SK-N-MC (cell line): ENCODE results near the gene ADGRG2.

Experiments
- DNase-seq: peaks from one replicate; pipeline ENCODE4 v3.0.0-alpha.2; 2011; ENCODE audit warnings: low read depth, low spot score
- H3K27ac ChIP-seq: fragments of 200-600 bp; sonication (generic); 2 replicates; pipeline ENCODE4 v1.5.1; 2016; ENCODE audit warnings: mixed run types
- H3K36me3 ChIP-seq: fragments of 200-600 bp; sonication (generic); 2 replicates; pipeline ENCODE4 v1.6.1; 2017; ENCODE audit warnings: antibody characterized with exemption, low read length, mixed read lengths; ENCODE audit not compliant: insufficient read depth
- H3K4me3 ChIP-seq: fragments of 200-600 bp; sonication (generic); 2 replicates; pipeline ENCODE4 v1.5.1; 2016
- H3K9ac ChIP-seq: fragments of 200-600 bp; sonication (generic); 2 replicates; pipeline ENCODE4 v1.8.0; 2017; ENCODE audit warnings: mixed run types, mixed read lengths; ENCODE audit not compliant: insufficient read length
- H3K9me3 ChIP-seq: fragments of 200-600 bp; sonication (generic); 2 replicates; pipeline ENCODE4 v1.6.1; 2017; ENCODE audit warnings: low read depth, mild to moderate bottlenecking, antibody characterized with exemption, low read length, moderate library complexity, mixed read lengths
- EZH2 ChIP-seq: fragments of 200-600 bp; sonication (generic); IDR thresholded peaks from one replicate; pipeline ENCODE4 v1.6.1; 2017; ENCODE audit warnings: antibody characterized with exemption
- FOXP2 ChIP-seq: optimal IDR thresholded peaks from 2 replicates; pipeline ENCODE3; 2011; ENCODE audit warnings: mild to moderate bottlenecking, moderate library complexity; ENCODE audit not compliant: insufficient read depth; ENCODE audit errors: extremely low read length, control extremely low read depth
- POLR2AphosphoS5 ChIP-seq: IDR thresholded peaks from 2 replicates; pipeline ENCODE4 v1.6.1; 2012; ENCODE audit warnings: mild to moderate bottlenecking, low read depth, low read length, borderline replicate concordance

The ADGRG2 gene, protein sequence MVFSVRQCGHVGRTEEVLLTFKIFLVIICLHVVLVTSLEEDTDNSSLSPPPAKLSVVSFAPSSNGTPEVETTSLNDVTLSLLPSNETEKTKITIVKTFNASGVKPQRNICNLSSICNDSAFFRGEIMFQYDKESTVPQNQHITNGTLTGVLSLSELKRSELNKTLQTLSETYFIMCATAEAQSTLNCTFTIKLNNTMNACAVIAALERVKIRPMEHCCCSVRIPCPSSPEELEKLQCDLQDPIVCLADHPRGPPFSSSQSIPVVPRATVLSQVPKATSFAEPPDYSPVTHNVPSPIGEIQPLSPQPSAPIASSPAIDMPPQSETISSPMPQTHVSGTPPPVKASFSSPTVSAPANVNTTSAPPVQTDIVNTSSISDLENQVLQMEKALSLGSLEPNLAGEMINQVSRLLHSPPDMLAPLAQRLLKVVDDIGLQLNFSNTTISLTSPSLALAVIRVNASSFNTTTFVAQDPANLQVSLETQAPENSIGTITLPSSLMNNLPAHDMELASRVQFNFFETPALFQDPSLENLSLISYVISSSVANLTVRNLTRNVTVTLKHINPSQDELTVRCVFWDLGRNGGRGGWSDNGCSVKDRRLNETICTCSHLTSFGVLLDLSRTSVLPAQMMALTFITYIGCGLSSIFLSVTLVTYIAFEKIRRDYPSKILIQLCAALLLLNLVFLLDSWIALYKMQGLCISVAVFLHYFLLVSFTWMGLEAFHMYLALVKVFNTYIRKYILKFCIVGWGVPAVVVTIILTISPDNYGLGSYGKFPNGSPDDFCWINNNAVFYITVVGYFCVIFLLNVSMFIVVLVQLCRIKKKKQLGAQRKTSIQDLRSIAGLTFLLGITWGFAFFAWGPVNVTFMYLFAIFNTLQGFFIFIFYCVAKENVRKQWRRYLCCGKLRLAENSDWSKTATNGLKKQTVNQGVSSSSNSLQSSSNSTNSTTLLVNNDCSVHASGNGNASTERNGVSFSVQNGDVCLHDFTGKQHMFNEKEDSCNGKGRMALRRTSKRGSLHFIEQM

DNA sequence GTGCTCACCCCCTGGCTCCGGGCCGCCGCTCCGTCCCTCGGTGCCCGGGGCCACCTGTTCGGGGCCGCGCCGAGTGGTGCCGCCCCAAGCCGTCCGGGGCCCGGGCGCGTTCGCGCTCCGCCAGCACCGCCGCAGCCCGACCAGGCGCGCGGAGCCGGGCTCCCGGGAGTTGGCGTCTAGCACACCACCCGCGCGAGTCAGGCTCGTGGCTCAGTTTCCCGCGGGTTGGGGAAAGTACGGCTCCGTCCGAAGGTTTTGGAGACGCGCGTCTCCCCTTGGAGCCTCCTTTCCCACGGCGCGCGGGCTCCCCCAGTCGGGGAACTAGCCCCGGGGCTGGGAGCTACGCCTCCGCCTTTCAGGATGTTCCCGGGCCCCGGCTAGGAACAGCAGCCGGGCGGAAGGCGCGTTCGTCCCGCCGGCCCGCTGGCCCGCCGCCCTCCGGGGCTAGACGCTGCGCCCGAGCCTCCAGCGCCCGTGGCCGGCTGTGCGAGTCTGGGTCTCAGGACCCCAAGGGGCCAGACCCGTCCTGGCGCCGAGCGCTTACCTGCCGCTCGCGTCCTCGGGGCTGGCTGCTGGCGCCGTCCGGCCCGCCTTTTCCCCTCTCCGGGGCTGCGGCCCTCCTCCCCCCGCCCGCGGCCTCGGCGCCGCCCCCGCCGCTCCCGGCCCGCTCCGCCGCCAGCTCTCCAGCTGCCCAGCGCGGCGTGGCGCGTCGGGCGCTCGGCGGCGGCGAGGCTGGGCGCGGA, at the start of gene ADGRG2:
Gene ADGRG2, minus strand, starts transcription at position 571 of the 743 bp plus-strand sequence. CDS start 53,634 bp downstream, outside the sequence.
- no peaks in the 10 kb centered on the region for H3K36me3 ChIP-seq
- no peak within 1 kb of the TSS for H3K27ac ChIP-seq
- H3K4me3 ChIP-seq: peak within 1 kb of the TSS; percentile 76
- peak within 1 kb of the TSS; percentile 15 for H3K9ac ChIP-seq
- no peak for TF ChIP-seq EZH2
- TF ChIP-seq POLR2AphosphoS5: no peak
- TF ChIP-seq FOXP2: no peak
- H3K9me3 ChIP-seq: no peaks in the 10 kb centered on the region
- no peak for DNase-seq

DNA sequence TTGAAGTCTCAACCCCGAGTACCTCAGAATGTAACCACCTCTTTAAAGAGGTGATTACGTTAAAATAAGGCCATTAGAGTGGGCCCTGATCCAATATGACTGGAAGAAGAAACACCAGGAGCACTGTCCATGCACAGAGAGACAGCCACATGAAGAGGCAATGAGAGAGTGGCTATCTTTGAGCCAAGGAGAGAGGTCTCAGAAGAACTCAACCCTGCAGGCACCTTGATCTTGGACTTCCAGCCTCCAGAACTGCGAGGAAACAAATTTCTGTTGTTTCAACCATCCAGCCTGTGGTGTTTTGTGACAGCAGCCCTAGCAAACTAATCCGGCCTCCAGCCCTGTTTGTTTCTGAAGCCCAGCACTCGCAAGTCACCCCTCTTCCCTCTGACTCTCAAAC, 46.3 kb upstream of the ADGRG2 start:
- Histone ChIP-seq H3K4me3 (no peak overlapping the region), H3K9me3 (no peaks in the 10 kb centered on the region), H3K9ac (no peak overlapping the region), H3K27ac (no peak overlapping the region), H3K36me3 (no peaks in the 10 kb centered on the region)
- no peak for DNase-seq
- no peak for TF ChIP-seq EZH2
- TF ChIP-seq POLR2AphosphoS5: no peak
- TF ChIP-seq FOXP2: no peak

DNA sequence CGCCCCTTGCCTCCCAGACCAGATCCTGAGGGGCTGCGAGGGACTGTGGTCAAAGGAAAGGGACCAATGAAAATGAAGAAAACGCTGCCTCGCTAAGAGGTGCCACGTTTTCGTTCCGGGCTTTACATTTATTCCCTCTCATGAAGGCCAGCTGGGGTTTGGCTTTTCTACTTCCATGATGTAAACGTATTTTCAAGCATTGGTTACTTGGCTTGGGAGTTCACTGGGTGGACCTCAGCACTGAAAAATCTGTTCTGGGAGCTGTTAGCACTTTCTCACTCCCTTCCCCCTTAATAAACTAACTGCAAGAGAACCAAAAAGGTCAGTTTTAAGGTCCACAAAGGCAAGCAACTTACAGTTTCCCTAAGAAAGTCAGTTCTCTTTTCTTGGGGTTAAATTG, 40.6 kb upstream of the ADGRG2 start:
- TF ChIP-seq FOXP2 (no peak), POLR2AphosphoS5 (no peak), EZH2 (no peak)
- H3K36me3 ChIP-seq: no peaks in the 10 kb centered on the region
- DNase-seq: no peak
- no peaks in the 10 kb centered on the region for H3K9me3 ChIP-seq
- no peak overlapping the region for H3K9ac ChIP-seq
- H3K4me3 ChIP-seq: no peak overlapping the region
- H3K27ac ChIP-seq: no peak overlapping the region

DNA sequence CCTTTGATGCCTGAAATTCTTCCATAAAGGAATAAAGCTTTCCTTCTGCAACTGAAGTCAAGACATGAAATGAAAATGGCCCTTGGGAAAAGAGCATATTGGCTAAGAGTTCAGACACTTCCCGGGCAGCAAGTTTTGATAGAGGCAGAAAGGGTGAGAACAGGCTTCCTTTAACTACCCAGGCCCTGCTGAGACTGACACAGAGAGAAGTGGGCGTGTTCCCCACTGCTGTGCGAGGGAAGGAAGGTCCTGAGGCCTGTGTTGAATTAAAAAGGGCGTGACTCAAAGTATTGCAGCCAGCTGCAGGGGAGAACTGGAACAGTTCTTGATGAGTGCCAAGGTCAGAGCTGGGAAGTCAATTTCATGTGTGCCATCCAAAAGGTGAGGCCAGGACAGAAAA, 33.9 kb upstream of the ADGRG2 start:
- Histone ChIP-seq H3K9ac (no peak overlapping the region), H3K27ac (no peak overlapping the region), H3K4me3 (no peak overlapping the region), H3K9me3 (no peaks in the 10 kb centered on the region), H3K36me3 (no peaks in the 10 kb centered on the region)
- no peak for DNase-seq
- TF ChIP-seq EZH2 (no peak), POLR2AphosphoS5 (no peak), FOXP2 (no peak)

DNA sequence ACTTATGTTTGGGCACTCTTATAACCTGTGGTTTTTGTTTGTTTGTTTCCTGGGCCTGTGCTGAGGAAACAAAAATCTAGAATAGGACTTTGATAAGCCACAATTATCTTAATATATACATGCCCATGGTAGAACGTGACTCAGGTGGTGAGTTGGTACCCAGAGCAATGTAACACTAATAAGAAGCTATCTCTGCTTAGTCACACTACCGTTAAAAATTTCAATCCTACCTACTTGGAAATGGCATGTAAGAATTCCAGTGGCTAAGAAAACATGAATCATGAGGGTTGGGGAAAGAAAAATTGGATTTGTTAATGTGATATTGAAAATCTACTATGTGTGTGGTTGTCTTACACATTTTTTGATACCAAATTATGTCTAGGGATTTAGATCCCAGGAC, 30.5 kb upstream of the ADGRG2 start:
- H3K4me3 ChIP-seq: no peak overlapping the region
- no peaks in the 10 kb centered on the region for H3K9me3 ChIP-seq
- TF ChIP-seq POLR2AphosphoS5 (no peak), EZH2 (no peak), FOXP2 (no peak)
- no peaks in the 10 kb centered on the region for H3K36me3 ChIP-seq
- no peak for DNase-seq
- no peak overlapping the region for H3K9ac ChIP-seq
- H3K27ac ChIP-seq: no peak overlapping the region

DNA sequence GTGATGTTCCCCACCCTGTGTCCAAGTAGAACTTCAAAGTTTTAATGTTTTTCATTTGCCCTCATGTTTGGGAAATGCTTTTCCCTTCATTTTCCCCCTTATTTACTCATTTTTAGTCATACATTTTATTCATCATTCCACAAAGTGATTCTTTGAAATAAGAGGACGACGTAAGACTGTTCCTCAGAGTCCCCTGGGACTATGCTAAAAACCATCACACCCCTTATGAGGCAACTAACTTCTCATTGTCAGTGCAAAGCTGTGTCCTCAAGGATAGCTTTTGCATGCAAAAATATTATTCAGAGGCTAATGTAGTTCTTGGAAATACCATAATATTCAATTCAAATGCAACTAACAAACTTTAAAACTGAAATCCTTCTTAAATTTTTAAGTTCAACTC, 14.8 kb upstream of the ADGRG2 start:
- DNase-seq: no peak
- Histone ChIP-seq H3K27ac (no peak overlapping the region), H3K4me3 (no peak overlapping the region), H3K9ac (no peak overlapping the region), H3K36me3 (no peaks in the 10 kb centered on the region), H3K9me3 (no peaks in the 10 kb centered on the region)
- TF ChIP-seq POLR2AphosphoS5 (no peak), EZH2 (no peak), FOXP2 (no peak)

DNA sequence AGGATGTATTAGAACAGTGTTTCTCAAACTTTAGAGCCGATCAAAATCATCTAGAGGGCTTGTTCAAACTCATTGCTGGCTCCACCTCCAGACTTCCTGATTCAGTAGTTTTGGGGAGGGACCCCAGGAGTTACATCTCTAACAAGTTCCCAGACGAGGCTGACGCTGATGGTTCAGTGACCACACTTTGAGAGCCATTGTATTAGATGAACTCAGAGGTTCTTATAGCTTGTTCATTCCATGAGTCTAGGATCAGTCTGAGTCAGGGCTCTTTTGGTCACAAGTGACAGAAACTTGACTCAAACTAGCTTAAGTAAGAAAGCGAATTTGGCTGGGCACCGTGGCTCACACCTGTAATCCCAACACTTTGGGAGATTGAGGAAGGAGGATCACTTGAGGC, 11.5 kb upstream of the ADGRG2 start:
- Histone ChIP-seq H3K27ac (no peak overlapping the region), H3K36me3 (no peaks in the 10 kb centered on the region), H3K4me3 (no peak overlapping the region), H3K9ac (no peak overlapping the region), H3K9me3 (no peaks in the 10 kb centered on the region)
- DNase-seq: no peak
- TF ChIP-seq EZH2 (no peak), FOXP2 (no peak), POLR2AphosphoS5 (no peak)

DNA sequence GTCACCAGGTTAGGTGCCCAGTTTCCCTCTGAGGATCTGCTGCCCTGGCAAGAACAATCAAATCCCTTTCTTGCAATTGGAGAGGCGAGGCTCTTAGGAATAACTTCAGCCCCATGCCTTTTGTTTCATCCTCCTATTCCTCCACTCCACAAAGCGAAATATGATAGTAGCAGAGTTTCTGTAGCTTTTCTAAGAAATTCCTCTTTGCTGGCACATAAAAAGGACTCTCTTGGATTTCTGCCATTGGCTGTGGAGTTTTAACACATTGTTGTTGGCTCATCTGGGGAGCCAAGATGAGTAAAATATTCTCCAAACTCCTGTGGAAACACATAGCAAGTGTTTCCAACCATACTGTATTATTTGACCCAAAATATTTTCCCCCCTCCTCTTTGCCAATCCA, 11.0 kb upstream of the ADGRG2 start:
- no peak overlapping the region for H3K9ac ChIP-seq
- H3K9me3 ChIP-seq: no peaks in the 10 kb centered on the region
- DNase-seq: no peak
- TF ChIP-seq POLR2AphosphoS5 (no peak), EZH2 (no peak), FOXP2 (no peak)
- no peak overlapping the region for H3K27ac ChIP-seq
- no peak overlapping the region for H3K4me3 ChIP-seq
- no peaks in the 10 kb centered on the region for H3K36me3 ChIP-seq
